GM12874 (cell line): ENCODE results near the gene BCAS4.

Source experiments
- CTCF ChIP-seq: IDR thresholded peaks from 2 replicates; pipeline ENCODE4 v1.5.1; 2011; ENCODE audit warnings: low read depth, mild to moderate bottlenecking, control low read depth, low read length, moderate library complexity; ENCODE audit not compliant: insufficient read depth

The BCAS4 gene, protein sequence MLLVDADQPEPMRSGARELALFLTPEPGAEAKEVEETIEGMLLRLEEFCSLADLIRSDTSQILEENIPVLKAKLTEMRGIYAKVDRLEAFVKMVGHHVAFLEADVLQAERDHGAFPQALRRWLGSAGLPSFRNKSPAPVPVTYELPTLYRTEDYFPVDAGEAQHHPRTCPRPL

DNA sequence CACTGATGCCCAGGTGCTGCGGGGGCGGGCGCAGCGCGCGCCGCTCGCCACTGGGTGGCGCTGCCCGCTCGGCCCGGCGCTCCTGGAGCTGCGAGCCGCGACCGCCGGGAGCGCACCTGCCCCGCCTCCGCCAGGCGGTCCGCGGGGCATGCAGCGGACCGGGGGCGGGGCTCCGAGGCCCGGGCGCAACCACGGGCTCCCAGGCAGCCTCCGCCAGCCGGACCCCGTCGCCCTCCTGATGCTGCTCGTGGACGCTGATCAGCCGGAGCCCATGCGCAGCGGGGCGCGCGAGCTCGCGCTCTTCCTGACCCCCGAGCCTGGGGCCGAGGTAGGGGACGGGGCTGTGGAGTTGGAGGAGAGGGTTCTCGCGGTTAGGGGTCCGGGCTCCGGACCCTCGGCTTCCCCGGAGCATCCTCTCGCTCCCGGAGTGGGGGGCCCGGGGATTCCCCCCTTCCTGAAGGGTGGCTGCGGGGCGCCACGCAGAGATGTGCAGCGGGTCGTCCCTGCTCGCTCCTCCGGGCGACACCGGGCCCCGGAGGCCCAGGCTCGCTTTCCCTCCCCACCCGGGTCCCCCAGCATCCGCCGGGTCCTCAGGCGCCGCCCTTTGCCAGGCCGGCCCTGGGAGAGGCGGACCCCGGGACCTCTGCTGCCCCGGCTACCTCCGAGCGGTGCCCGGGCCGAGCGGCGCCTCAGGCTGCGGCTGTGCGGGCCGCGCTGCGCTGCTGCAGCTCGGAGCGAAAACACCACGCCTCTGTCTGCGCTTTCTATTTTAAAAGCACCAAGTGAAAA lies at the start of gene BCAS4:
TSS of gene BCAS4 (plus strand) at position 216 of the 789 bp plus-strand sequence. CDS start at position 239, 23 bp downstream.
- TF ChIP-seq CTCF = peak; percentile 89

DNA sequence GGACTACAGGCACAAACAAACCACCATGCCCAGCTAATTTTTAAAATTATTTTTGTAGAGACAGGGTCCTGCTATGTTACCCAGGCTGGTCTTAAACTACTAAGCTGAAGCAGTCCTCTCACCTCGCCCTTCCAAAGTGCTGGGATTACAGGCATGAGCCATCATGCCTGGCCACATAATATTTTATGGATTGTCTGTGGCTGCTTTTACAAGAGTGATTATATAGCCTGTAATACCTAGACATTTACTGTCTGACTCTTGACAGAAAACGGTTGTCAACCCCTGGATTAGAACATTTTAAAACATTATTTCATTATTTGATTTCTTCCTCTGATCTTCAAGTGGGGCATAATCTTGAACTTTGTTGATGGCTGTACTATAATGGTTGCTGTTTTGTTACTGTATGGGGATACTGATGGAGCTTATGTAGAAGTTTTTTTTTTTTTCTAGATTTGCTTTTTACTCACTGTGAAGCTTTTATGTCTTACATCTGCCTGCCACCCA lies 49.2 kb upstream of the BCAS4 start:
- no peak for TF ChIP-seq CTCF

- no peak for TF ChIP-seq CTCF
These were observed 48.5 kb upstream of the BCAS4 start for GRCh38 chr20:50746138-50746940.

DNA sequence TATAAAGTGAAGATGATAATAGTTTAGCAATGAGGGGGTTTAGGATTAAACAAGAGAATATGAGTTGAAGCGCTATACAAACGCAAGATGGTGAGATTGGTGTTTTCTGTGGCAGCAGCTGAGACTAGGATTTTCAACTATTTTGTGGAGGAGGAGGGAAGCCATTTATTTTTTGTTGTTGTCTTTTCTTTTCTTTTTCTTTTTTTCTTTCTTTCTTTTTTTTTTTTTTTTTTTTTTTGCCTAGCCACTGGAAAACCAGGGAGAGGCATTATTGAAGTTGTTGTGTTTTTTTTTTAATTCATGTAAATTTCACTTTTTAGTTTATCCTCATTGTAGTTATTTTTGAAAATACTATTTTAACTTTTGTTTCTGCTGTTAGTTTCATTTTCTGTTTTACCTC lies 47.6 kb upstream of the BCAS4 start:
- no peak for TF ChIP-seq CTCF

- TF ChIP-seq CTCF = no peak
These were observed 44.7 kb upstream of the BCAS4 start for GRCh38 chr20:50750145-50750671.

- TF ChIP-seq CTCF = no peak
These were observed 41.7 kb upstream of the BCAS4 start for GRCh38 chr20:50753152-50753551.

GRCh38 chr20:50754420-50754819 lies 40.4 kb upstream of the BCAS4 start:
- TF ChIP-seq CTCF = no peak
